C4-2B (cell line): ENCODE results near the gene HSPB6.
A peak's percentile ranks its signal among the peaks of the same experiment; 100 is the strongest.

ENCODE experiments used
- H3K27ac ChIP-seq: fragments of 450-650 bp; 2 replicates; pipeline ENCODE4 v1.5.1; 2017
- ZFX ChIP-seq: fragments of 450-650 bp; IDR thresholded peaks from 2 replicates; pipeline ENCODE4 v1.6.1; 2017
- TF ChIP-seq, protein P1 (sequence below): fragments of 450-650 bp; conservative IDR thresholded peaks from 2 replicates; pipeline ENCODE4 v1.5.1; 2017; ENCODE audit warnings: mild to moderate bottlenecking

The HSPB6 gene

DNA sequence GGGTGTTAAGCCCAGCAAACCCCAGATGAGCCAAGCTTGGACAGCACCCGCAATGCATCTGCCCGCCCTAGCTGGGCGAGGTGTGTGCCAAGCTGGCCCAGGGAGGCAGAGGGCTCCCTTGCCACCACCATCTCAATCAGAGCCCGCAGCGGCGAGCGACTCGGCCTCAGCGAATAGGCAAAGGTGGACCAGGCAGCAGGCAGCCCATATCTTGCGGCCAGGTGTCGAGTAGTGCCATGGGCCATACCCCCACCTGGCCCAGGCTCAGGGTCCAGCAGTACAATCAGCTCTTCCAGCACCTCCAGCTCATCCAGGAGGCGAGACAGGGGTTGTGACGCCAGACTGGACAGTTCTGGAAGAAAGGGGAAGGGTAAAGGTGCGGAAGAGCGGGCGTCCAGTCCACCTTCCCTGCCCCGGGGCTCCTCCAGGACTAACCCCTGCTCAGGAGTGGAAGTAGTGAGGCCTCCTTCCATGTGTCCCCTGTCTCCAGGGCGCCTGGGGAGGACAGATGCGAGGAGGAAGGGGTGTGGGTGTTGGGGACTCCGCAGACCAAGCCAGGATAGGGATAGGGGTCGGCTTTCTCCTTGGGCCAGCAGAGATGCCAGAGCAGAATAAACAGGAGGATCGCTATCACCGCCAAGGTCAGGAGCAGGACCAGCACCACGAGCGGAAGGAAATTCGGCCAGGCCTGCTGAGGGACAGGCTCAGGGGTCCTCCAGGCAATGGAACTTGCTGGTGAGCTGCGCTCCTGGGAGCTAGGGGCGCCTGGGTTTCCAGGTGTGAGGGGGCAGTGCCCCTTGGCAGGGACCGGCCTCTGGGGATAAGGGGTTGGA, 17.3 kb downstream of the HSPB6 start:
- peak overlapping the region; percentile 77 for H3K27ac ChIP-seq
- no peak for TF ChIP-seq ZFX
- TF ChIP-seq, protein P1, sequence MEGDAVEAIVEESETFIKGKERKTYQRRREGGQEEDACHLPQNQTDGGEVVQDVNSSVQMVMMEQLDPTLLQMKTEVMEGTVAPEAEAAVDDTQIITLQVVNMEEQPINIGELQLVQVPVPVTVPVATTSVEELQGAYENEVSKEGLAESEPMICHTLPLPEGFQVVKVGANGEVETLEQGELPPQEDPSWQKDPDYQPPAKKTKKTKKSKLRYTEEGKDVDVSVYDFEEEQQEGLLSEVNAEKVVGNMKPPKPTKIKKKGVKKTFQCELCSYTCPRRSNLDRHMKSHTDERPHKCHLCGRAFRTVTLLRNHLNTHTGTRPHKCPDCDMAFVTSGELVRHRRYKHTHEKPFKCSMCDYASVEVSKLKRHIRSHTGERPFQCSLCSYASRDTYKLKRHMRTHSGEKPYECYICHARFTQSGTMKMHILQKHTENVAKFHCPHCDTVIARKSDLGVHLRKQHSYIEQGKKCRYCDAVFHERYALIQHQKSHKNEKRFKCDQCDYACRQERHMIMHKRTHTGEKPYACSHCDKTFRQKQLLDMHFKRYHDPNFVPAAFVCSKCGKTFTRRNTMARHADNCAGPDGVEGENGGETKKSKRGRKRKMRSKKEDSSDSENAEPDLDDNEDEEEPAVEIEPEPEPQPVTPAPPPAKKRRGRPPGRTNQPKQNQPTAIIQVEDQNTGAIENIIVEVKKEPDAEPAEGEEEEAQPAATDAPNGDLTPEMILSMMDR = no peak

DNA sequence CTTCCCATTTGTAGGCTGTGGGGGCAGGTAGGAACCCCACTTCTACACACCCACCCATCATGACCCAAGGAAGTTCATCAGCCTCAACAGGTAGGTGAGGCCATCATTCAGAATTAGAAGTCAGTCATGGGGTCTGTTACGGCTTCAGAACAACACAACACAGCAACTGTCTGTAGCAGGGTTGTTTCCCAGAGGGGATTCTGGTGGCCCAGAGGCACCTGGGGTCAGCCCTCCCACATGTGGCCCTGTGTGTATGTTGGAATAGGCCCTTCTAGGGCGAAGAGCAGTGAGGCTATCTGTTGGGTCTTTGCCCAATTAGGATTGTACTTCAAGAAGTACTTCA, 18.0 kb downstream of the HSPB6 start:
- TF ChIP-seq ZFX = no peak
- TF ChIP-seq, protein P1 = no peak
- H3K27ac ChIP-seq = no peak overlapping the region

DNA sequence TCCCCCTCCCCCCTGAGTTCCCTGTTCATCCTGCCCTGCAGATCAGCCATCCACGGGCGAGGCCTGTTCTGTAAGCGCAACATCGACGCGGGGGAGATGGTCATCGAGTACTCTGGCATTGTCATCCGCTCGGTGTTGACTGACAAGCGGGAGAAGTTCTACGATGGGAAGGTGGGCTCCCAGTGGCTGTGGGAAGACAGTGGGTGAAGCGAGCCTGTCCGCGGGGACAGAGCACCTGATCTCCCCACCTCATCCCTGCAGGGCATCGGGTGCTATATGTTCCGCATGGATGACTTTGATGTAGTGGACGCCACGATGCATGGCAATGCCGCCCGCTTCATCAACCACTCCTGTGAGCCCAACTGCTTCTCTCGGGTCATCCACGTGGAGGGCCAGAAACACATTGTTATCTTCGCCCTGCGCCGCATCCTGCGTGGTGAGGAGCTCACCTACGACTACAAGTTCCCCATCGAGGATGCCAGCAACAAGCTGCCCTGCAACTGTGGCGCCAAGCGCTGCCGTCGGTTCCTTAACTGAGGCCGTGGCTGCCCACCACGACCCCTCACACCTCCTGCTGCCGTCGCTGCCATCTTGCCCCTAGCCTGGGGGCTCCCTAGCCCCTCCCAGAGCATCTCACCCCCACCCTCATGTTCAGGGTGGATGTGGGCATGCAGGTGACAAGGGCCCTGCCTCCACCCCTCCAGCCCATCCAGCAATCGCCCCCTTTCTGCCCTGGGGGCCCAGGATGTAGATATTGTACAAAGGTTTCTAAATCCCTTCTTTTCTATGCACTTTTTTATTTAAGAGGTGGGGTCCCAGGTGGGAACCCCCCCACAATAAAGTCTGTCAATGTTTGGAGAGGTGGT, 18.6 kb downstream of the HSPB6 start:
- H3K27ac ChIP-seq = no peak overlapping the region
- TF ChIP-seq ZFX = no peak
- TF ChIP-seq, protein P1 = no peak

DNA sequence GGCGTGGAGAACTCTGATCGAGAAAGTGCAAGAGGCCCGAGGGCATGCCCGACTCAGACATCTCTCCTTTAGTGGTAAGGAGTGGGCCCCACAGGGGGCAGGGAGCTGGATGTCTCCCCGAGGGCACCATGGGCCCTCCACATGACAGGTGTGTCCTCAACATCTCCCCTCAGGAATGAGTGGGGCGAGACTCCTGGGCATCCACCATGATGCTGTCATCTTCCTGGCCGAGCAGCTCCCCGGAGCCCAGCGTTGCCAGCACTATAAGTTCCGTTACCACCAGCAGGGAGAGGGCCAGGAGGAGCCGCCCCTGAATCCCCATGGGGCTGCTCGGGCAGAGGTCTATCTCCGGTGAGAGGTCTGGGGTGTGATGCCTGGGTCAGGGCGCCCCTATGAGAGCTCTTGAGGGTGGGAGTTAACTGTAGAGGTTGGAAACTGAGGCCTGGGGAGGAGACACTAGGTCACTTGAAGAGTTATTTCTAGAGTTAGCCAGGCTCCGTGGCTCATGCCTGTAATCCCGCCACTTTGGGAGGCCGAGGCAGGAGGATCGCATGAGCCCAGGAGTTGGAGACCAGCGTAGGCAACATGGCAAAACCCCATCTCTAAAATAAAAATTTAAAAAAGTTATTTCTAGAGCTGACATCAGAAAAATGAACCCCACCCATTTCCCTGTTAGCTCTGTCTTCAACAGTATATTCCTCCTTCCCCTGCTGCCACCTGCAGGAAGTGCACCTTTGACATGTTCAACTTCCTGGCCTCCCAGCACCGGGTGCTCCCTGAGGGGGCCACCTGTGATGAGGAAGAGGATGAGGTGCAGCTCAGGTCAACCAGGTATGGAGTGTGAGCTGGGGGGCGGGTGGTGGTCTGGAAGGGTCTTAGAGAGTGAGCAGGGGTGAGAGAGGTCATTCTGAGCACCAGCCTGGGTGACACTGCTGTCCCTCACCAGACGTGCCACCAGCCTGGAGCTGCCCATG, 19.6 kb downstream of the HSPB6 start:
- no peak overlapping the region for H3K27ac ChIP-seq
- TF ChIP-seq, protein P1 = no peak
- no peak for TF ChIP-seq ZFX

DNA sequence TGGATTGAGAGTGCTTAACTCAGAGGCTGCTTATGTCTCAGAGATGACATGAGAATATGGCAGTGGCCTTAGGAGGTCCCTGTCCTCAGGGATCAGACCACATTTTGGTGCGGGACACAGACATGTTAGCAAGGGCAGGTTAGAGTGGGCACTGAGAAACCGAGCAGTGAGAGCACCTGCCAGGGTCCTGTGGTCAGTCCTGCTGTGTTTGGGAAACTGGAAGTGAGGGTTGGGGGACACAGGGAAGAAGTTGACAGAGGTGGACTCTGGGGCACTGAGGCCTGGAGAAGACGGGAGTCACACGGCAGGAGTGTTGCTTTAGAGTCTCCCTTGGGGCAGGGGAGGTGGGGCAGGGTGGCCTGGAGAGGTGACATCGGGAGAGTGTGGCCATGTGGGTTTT, 21.9 kb downstream of the HSPB6 start:
- H3K27ac ChIP-seq = no peak overlapping the region
- TF ChIP-seq, protein P1 = no peak
- TF ChIP-seq ZFX = no peak

DNA sequence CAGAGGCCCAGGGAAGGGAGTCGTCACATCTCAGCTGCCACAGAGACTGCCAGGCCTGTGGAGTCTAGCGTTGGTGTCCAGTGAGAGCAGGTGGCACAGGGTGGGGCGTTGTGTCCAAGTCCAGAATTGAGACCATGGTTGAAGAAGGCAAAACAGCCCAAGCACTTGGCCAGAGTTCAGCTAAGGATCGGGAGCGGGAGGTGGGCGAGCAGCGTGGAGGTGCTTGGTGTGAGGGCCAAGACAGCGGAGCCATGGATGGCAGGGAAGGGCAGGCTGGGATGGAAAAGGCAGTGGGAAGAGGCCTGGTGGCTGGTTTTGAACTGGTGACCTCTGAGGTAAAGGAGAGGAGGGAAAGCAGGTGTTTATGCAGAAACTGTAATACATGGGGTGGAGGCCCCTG, 22.6 kb downstream of the HSPB6 start:
- H3K27ac ChIP-seq = no peak overlapping the region
- no peak for TF ChIP-seq ZFX
- TF ChIP-seq, protein P1 = no peak
